GM19025 (cell line): ENCODE data around the gene C20orf173.
"Not testable (repeated sequence)": the region's sequence is repeated elsewhere in the genome, so short reads cannot be mapped to it uniquely, and the experiment has no call there.

Experiments used
- ATAC-seq: cut with Tn5 transposase; IDR thresholded peaks from one replicate; pipeline ENCODE4 v1.9.1; 2021; ENCODE audit warnings: mild to moderate bottlenecking, low read depth, moderate library complexity; ENCODE audit not compliant: unreplicated experiment

Gene C20orf173, protein sequence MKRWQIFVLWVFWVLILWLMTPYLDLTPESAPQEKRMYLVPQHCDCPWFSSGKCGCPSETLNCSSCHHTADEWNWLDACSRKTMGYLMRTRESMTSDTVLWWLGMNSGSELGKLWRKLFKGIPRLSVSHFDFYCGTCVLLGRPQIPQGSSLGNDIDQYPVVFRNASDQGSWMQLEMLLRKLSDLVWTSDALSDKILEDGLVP

DNA sequence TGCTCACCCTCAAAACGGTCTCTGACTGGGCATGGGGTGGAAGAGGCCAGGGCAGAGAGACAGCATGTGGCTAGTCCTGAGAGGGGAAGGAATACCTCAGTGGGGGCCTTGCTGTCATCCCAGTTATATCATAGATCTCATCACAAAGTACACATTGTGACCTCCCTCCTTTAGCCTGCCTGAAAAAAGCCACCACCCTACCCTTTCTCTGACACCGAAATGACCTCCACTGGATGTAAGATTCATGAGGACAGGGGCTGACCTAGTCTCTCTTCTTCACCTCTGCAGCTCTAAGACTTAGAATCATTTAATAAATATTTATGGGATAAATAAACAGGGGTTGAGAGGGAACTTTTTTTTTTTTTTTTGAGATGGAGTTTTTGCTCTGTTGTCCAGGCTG lies at the start of gene C20orf173:
C20orf173 (minus strand) TSS at position 101 of the 400 bp plus-strand sequence. CDS start 279 bp downstream, outside the sequence.
- no peak for ATAC-seq

DNA sequence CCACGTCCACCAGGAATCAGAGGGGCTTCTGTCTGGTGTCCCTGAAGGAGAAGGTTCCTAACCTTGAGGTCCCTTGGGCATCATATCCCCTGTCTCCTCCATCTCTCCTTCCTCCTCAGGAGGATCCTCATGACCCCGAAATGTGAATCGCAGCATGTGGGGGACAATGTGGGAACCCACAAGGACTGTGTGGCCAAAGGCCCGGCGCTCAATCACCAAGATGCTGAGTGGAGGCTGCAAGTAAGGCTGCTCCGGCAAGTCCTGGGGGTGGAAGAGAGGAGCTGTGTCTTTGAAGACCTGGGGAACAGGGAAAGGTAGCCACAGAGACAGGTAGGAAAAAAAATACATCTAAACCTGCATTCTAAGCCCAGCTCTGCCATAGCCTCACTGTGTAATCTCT lies 49.7 kb upstream of the C20orf173 start:
- no peak for ATAC-seq

DNA sequence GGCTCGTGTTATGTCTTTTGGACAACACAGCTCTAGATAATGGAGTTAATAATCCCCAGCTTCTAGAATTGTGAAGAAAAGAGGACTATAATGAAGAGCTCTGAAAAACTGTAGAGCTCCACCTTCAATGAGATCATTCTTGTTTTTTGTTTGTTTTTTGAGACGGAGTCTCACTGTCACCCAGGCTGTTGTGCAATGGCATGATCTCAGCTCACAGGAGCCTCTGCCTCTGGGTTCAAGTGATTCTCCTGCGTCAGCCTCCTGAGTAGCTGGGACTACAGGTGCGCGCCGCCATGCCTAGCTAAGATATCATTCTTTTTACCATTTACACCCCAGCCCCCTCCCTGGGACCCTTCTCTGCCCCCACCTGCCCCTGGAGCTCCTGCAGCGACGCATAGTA lies 49.0 kb upstream of the C20orf173 start:
- ATAC-seq, result no peak

DNA sequence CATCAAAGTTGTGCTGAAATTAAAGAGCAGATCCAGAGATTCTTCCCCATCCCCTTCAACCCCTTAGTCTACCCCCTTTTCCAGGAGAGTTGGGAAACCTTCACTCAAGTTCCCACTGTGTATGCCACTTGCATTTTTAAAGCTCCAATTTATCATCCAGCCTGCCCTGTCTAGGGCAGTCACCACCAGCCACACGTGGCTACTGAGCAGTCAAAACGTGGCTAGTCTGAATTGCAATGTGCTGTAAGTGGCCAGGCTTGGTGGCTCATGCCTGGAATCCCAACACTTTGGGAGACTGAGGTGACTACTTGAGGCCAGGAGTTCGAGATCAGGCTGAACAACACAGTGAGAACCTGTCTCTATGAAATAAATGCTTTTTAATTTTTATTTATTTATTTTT lies 47.4 kb upstream of the C20orf173 start:
- no peak for ATAC-seq

DNA sequence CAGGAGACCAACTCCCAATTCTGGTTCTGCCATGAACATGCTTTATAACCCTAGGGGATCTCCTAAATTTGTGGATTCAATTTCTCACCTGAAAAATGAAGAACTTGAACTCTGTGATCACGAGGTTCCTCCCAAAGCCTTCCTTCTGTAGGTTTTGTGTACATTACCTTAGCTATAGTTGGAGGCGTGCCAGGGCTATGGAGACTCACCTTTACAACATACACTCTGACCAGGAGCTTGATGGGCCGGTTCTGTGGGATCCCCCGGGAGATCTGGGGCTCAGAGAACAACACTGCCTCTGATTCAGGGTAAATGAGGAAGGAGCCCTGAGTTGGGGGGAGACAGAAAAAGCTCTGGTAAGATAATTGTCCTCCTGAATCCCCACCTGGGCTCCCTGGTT lies 46.5 kb upstream of the C20orf173 start:
- ATAC-seq, result no peak

DNA sequence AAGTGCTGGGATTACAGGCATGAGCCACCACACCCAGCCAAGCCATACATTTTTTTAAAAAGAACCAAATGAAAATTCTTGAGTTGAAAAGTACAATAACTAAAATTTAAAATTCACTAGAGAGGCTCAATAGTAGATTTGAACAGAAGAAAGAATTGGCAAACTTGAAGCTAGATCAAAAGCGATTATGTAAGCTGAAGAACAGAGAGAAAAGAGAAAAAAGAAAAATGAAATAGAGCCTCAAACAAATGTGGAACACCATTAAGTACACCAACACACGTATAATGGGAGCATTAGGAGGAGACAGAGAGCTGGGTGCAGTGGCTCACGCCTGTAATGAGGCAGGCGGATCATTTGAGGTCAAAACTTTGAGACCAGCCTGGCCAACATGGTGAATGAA lies 43.4 kb upstream of the C20orf173 start:
- ATAC-seq, result no peak

DNA sequence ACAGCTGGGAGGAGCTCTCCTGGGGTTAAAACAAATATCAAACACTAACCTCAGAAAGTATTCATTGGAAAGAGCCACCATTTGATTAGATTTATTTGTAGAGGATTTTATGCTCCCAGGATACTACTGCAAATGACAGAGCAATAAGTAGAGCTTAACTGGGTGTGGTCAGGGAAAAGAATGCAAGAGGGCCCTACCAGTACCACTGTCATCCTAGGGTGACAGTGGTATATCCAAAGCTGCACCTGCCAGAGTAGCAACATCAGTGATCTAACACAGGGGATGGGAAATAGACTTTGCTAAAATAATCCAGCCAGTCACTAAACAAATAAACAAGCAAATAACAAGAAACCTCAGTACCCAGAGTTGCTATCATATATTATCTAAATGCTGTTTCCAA lies 42.1 kb upstream of the C20orf173 start:
- ATAC-seq, result no peak

DNA sequence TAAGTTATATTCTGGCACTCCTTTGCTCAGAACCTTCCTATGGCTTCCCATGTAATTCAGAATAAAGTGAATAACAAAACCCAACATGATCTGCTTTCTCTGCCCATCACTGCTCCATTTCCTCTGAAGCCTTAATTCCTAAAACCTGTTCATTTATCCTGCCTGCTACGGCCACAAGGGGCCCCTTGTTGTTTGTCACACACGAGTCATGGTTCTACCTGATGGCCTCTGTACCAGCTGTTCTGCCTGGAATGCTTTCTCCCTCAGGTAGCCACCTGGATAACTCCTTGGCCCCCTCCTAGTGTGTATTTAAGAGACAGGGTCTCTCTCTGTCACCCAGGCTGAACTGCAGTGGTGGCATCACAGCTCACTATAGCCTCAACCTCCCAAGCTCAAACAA lies 39.2 kb upstream of the C20orf173 start:
- ATAC-seq, result no peak

DNA sequence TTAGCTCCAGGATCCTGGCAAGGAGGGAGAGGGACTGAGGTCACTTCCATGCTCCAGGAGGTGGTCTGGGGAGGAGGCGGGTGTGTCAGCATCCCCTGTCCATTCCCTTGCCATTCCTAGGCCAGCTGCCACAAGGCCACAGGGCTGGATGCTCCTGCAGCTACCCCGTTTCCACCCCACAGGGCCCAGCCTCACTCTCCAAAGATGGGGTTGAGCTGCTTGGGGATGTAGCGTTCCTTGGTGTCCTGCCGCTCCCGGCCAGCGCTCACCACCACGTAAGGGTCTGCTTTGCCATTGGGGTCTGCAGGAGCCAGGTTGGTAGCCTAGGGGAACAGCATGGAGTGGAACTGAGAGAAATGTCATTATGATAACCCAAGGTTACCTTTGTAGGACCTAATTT lies 35.5 kb upstream of the C20orf173 start:
- no peak for ATAC-seq

DNA sequence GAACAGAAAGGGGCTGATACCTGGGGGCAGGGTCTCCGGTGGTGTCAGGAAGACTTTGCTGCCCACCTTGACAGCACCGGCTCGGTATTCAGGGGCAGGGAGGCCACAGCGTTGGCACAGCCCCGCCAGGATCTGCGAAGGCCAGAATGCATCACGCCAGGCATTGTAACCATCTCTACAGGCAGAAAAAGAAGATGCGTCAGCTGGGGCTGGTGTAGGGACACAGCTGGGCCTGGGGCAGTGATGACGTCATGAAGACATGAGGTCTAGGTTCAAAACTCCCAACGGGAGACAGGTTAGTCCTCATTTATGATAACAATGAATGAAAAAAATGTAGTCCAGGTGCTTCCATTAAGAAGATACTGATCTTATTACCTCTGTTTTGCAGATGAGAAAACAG lies 34.4 kb upstream of the C20orf173 start:
- ATAC-seq, result no peak

DNA sequence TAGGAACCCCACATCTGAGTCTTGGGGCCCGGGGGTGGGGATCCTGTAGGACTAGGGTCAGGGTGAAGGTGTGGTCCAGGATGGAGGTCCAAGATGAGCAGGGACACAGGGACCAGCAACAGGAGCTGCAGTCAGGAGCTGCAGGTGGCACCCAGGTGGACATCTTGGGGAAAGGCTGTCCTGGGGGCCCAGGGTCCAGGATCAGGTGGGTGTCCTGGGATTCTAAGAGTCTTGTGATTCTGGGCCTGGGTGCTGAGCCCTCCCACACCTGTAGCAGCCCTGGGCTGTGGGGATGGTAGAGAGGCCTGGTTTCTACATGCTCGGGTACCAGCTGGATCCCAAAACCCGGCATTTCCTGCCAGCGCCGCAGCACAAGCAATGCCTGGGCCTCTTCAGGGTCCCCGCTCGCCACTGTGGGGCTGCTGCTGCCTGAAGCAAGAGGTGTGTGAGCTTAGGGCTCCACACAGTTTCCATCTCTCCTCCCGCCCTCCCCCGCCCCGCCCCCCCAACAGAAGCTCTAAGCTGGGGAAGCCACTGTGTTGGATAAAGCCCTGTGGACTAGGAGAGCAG lies 33.2 kb upstream of the C20orf173 start:
- ATAC-seq, result no peak

DNA sequence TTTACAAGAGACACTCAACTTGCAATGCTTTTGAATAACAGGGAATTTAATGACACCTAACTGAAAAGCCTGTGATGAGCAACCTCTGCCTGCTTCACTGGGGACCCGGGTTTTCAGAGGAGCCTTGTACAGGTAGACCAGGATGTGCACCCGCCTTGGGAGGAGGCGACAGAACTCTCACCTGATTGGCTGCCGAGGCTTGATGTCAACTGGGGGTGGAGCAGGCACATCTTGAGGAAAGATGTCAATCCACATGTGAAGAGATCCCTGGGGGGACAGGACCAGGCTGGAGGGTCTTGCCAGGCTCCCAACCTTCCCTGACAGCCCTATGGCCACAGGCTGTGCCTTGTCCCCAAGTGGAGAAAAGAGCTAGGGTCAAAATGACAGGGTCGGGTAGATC lies 32.2 kb upstream of the C20orf173 start:
- ATAC-seq, result no peak

DNA sequence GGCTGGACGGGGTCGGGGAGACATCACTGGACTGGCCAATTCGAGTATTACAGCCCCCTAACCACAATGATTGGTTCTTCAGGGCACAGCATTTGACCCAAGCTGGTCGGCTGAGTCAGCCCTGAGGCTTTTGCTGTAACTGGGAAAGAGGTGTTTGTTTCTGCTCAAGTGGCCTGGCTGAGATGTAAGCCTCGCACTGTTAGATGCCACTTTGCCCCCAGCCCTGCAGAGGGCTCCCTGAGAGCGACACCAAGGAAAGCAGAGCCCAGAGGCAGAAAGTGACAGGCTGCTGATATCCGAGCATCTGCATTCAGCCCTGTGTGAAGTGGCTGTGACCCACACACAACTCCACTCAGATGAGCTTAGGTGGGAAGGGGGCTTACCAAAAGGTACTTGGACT lies 31.8 kb upstream of the C20orf173 start:
- ATAC-seq, result no peak

DNA sequence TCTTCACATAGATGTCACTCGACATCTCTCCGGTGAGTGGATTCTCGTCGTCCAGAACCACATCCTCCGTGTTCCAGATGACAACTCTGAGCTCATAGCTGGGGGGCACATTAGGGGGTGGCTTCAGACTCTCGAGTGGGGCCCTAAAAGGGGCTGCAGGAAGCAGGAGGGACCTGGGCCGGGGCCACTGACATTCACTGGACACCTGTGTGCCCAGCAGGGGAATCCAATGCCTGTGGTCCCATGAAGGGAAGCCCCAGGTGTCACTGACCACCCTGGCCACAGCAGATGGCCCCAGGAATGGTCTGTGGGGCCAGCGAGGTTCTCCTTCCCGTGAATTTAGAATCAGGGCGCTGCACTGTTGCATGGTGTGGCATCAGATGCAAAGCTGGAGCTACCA lies 31.1 kb upstream of the C20orf173 start:
- ATAC-seq, result no peak

DNA sequence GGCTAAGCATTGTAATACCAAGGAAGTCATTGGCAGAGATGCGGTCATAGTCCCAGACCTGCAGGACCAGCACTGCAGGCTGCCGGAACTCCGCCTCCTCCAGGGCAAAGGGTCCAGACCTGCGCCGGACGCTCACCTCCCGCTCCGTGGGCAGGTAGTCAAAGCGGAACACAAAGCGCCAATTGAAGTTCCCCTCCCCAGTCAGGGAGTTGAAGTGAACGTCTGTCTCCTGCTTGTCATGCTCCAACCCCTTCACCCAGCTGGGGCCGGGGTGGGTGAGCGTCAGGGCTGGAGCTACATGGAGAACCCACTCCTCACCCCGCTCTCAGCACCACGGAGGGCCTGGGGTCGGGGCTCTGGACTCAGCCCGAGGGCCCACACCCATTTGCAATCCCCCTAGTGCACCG lies 30.7 kb upstream of the C20orf173 start:
- no peak for ATAC-seq

DNA sequence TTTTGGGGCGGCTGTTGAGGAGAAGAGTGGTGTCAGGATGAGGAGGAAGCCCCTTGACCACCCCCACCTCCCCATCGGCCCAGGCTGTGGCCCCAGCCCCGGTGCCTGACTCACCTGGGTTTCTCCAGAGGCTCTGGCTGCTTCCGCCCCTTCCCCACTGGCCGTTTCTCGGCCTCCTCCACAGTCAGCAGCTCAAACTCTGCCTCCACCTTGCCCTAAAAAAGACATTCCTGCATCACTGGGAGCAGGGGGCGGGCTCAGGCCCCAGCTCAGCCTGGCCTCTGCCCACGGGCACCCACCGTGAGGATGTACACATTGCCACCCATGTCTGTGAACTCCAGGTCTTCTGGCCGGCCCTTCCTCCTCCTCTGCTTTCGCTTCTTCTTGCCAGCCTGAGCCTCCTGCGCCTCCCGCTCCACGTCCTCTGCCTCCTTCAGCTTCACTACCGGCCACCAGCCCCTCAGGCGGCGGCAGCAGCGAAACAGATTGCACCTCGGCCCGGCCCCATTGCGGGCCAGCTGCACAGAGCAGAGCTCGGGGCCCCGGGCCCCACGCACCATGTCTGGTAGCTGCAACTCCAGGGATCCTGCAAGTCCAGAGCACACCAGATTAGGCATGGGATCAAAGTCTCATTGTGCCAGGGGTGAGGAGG lies 29.7 kb upstream of the C20orf173 start:
- no peak for ATAC-seq

DNA sequence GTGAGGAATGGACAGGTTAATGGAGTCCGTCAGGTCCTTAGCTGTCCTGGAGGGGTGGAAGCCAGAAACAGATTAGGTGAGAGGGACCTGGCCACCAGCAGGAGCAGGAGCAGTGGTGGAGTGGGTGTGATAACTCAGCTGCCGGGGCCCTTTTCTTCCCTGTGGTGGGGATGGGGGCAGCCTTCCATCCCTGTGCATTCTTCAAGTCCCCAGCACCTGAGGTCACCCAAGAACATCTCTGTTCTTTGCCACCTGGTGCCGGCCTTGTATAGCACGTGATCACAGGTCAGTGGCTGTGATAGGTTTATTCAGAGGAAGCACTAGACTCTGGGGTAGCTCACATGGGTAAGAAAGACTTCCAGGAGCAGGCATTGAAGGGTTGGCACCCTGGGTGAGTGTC lies 29.0 kb upstream of the C20orf173 start:
- ATAC-seq, result no peak

DNA sequence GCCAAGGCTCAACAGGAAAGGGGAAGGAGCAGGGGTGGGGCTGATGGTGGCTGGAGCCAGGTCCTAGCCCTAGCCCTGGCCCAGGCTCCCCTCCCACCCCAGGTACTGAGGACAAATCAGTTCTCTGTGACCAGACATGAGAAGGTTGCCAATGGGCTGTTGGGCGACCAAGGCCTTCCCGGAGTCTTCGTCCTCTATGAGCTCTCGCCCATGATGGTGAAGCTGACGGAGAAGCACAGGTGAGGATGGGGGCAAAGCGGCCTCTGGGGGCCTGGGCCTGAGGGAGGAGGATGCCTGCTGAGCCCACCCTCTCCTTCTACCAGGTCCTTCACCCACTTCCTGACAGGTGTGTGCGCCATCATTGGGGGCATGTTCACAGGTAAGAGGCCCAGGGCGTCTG lies 27.4 kb upstream of the C20orf173 start:
- ATAC-seq, result no peak

DNA sequence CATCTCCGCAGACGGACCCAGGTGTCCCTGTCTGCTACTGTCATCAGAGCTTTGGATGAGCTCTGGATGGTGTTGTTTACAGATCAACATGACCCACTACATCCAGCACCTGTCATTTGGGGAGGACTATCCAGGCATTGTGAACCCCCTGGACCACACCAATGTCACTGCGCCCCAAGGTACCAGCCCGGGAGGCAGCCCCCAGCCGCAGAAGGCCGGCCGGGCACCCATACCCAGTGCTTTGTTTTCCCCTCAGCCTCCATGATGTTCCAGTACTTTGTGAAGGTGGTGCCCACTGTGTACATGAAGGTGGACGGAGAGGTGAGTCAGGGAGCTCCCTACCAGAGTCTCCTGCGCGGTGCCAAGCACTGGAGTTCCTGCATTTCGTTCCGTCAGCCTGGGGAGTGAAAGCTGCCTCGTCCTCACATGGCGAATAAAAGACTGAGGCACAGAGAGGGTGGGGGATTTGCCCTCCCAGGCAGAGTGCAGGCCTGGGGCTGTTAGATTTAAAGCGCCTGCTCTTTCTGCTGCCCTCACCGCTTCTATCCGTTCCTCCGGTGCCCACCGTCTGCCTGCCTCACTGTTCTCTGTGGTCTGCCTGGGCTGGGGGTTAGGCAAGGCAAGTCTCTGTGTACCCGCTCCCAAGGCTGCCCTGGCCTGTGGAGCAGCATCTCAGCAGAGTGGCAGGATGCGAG lies 26.6 kb upstream of the C20orf173 start:
- ATAC-seq, result no peak

DNA sequence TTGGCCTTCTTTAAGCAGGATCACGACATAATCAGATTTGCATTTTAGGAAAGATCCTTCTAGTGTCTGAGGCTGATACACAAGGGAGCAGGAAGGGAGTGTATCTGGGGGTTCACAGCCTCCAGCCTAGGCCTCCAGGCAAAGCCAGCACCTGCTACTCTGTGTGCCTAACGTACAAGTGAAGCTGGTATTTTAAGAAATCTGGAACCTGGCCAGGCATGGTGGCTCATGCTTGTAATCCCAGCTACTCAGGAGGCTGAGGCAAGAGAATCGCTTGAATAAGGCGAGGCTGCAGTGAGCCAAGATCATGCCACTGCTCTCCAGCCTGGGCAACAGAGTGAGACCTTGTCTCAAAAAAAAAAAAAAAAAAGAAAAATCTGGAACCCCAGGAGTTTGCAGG lies 26.0 kb upstream of the C20orf173 start:
- not testable (repeated sequence) for ATAC-seq

DNA sequence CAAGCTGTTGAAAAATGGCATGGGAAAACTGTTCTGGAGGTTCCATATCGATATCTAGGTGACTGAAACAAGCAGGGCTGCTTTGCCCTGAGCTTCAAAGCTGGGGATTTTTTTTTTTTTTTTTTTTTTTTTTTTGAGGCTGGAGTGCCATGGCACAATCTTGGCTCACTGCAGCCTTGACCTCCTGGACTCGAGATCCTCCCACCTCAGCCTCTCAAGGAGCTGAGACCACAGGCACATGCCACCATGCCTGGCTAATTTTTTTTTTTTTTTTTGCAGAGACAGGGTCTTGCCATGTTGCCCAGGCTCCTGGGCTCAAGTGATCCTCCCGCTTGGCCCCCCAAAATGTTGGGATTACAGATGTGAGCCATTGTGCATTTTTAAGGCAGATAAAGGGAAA lies 23.5 kb upstream of the C20orf173 start:
- ATAC-seq, result no peak

DNA sequence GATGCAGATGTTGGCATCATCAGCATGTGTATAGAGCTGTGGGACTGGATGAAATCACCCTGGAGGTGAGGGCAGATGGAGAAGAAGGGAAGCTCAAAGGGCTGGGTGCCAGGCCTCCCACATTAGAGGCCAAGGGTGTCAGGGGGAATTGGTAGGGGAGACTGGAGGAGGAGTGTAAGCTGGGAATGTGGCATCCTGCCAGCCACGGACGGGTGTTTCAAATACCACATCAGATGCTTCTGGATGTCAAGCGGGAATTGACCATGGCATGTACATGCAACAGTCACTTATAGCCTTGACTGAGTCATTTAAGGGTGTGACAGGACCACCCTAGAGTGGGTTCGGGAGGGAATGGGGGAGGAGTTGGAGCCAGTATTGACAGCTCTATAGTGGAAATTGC lies 22.1 kb upstream of the C20orf173 start:
- ATAC-seq, result no peak
